GM19324 (cell line): ENCODE measurements around the gene NBAS.
A peak's percentile ranks its signal among the peaks of the same experiment; 100 is the strongest.

Experiments used
- ATAC-seq: cut with Tn5 transposase; IDR thresholded peaks from one replicate; pipeline ENCODE4 v1.9.1; 2021; ENCODE audit warnings: mild to moderate bottlenecking, moderate library complexity; ENCODE audit not compliant: unreplicated experiment, low FRiP score

The NBAS gene

GRCh38 chr2:15591692-15592463 lies 30.7 kb upstream of the NBAS start, which contains the start of gene DDX1:
DDX1 (plus strand) TSS chr2:15591868; CDS start chr2:15591934, 66 bp downstream.
- peak; percentile 95 for ATAC-seq

- ATAC-seq = no peak
Measured at GRCh38 chr2:15591373-15591691, 30.2 kb upstream of the NBAS start.

DNA sequence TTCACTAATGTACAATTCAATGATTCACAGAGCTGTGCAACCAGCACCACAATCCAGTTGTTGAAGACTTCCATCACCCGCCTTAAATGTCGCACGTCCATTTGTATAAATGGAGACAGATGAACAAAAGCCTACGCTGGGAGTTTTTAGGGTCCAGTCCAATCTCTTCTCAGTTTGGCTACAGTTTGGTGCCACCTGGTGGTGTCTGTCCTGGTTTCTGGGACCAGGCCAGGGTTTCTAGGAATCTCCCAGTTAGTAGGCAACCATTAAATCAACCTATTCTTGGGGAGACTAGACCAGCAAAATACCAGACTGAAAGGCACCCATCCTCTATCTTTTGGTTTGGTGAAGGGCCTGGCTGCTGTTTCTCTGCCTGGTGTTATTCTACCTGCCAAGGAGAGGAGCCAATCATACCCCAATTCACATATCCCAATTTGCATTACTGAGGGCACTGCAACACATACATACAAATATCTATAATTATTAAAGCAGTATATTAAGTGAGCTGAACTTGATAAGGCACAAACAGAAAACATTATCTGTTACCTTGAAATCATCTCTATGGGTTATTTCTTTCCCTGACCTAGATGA lies 27.3 kb upstream of the NBAS start:
- ATAC-seq = no peak

GRCh38 chr2:15584767-15585469 lies 23.8 kb upstream of the NBAS start:
- ATAC-seq = no peak

GRCh38 chr2:15584316-15584715 lies 23.2 kb upstream of the NBAS start:
- no peak for ATAC-seq

DNA sequence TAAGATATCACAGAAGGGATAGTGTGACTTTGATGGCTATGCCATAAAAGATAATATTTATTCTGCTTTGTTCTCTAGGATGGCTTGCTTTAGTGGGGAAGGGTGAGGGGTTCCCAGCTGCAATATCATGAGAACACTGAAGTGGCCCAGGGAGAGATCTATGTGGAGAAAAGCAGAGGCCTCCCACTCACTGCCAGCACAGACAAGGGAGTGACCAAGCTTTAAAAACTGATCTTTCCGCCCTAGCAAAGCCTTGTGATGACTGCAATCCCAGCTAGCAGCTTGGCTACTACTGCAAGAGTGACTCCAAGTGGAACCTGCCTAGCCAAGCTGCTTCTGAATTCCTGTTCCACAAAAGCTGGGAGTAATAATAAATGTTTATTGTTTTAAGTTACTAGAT lies 22.7 kb upstream of the NBAS start:
- no peak for ATAC-seq

GRCh38 chr2:15582710-15583357 lies 21.7 kb upstream of the NBAS start:
- ATAC-seq = no peak

DNA sequence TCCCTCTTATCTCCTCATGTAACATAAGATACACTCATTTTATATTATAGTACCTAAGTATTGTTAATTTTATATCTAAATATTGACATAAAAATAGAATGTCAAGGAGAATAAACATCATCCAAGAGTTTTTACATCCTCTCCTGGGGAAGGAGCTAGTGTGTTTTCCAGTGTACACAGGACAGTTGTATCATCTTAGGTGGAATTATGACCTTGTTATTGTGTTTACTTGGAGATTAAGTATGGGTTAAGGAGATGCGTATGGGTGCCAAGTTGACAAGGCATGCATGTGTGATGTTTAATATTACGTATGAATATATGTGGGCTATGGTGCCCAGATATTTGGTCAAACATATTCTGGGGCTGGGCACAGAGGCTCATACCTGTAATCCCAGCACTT lies 19.3 kb upstream of the NBAS start:
- ATAC-seq = no peak

DNA sequence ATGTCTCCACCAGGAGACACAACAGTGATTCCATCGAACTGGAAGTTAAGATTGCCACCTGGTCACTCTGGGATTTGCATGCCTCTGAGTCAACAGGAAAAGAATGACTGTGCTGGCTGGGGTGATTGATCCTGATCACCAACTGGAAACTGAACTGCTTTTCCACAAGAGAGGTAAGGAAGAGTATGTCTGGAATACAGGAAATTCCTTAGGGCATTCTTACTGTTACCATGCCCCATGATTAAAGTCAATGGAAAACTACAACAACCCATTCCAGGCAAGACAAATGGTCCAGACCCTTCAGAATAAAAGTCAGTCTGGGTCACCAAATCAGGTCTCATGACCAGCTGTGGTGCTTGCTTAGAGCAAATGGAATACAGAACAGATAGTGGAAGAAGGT lies 18.5 kb upstream of the NBAS start:
- ATAC-seq = no peak

- ATAC-seq = peak; percentile 83
Measured at GRCh38 chr2:15577071-15577735, 16.1 kb upstream of the NBAS start.

GRCh38 chr2:15571729-15572128 lies 10.6 kb upstream of the NBAS start:
- ATAC-seq = no peak

DNA sequence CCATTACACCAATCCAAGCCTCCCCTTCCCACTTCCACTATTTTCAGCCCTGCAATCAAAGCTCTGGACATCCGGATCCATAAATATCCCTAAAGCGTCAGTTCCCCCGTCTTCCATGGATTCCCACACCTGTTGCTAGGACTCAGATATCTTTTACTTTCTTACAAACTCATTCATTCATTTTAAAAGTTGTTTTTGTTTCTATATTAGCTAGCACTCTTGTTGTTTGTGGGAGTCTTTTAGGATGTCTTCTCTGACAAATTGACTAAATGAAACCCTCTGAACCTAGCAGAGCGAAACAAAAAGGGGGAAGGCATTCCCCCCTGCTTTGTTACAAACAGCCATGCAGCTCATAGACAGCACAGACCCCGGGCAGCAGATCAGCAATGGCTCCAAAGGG lies 9.0 kb upstream of the NBAS start:
- no peak for ATAC-seq

- no peak for ATAC-seq
Measured at GRCh38 chr2:15568874-15569273, 7.7 kb upstream of the NBAS start.

GRCh38 chr2:15566912-15567311 lies 5.8 kb upstream of the NBAS start:
- no peak for ATAC-seq

DNA sequence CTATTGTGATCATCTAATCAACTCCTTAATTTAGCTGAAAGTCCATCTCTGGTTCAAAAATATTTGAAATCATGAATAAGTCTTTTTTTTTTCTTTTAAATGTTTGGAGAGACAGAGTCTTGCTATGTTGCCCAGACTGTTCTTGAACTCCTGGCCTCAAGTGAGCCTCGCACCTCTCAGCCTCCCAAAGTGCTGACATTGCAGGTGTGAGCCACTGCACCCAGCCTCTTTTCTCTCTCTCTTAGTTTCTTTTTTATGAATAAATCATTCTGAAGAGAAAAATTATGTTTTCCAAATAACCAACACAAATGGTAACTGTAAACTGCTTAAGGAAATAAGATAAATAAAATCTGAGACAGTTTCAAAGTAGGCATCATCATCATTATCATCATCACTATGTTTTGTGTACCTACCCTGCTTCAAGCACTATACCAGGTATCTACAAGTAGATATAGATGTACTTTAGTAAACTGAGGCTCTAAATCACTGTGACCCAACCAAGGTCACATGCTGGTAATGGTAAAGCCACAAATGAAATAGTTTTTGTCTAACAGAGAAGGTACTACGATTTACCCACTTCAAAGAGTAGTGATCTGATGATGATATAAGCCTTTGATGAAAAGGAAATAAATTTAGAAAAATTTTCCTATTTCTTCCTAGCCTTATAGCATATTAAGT lies 5.0 kb upstream of the NBAS start:
- ATAC-seq = no peak

- no peak for ATAC-seq
Measured at GRCh38 chr2:15565392-15565791, 4.3 kb upstream of the NBAS start.

DNA sequence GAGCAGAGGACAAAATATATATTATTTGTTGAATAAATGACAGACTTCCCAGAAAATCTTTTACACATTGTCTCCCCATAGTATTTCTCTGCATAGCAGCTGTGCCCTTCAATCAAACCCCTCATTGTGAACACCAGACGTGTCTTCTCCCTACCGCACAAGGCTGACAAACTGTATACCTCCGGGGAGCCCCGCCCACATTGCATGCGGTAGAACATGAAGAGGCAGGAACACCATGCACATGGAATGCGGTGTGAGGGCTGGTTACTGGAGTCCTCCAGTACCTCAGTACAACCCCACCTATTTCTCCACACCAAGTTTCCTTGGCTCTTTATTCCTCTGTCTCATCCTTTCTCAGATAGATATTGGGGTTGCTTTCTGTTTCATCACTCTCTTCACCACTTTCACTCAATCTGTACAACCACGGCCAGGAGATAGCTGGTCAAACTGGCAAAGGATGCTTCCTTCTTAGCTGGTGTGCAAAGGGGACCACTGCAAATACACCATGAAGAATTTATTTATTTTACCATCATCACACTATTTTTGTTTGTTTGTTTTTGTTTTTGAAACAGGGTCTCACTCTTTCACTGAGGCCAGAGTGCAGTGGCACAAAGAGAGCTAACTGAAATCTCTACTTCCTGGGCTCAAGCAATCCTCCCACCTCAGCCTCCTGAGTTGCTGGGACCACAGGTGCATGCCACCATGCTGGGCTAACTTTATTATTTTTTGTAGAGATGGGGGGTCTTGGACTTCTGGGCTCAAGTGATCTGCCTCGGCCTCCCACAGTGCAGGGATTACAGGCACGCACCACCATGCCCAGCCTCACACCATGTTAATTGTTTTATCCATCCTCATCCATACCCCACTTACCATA lies 2.3 kb upstream of the NBAS start:
- ATAC-seq = no peak

- no peak for ATAC-seq
Measured at GRCh38 chr2:15562354-15563031, 1.4 kb upstream of the NBAS start.
